ENCODE measurements around the gene INHBB. TPM values are rescaled to one million over a fixed set of nuclear protein-coding genes. Genes with fewer than 3 reads are reported as not detected.

The INHBB gene
- polyA plus RNA-seq, 1 donor from 2014 or later = not detected

DNA sequence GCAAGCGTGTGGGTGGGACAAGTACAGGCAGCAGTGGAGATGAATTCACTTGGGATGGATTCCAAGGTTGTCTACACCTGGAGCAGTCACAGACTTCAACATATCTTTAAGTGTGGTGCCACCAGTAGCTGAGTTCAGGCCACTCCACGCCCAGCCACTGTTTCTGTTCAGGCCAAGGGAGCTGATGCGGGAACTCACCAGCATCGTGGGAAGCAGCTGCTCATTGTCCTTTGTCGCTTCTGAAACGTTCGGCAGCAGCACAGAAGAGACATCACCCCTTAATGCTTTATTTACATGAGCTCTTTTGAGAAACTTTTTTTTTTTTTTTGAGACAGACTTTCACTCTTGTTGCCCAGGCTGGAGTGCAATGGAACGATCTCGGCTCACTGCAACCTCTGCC is 19.9 kb upstream of the INHBB start:
- Histone ChIP-seq H3K79me2 (replicated peaks; ENCODE audit: insufficient read depth, low read length) (no peaks in the 10 kb centered on the region), H4K20me1 (ENCODE audit: insufficient read depth) (no peaks in the 10 kb centered on the region), H3K4me2 (ENCODE audit: low read length) (no peak overlapping the region), H3K4me3 (ENCODE audit: low read length) (no peak overlapping the region), H3K9ac (ENCODE audit: low read length) (no peak overlapping the region), H3K9me2 (ENCODE audit: insufficient read depth, low read length) (no peaks in the 10 kb centered on the region), H3K36me3 (ENCODE audit: insufficient read depth, low read length) (no peaks in the 10 kb centered on the region), H2AFZ (ENCODE audit: low read depth, low read length) (no peak overlapping the region), H3K9me3 (ENCODE audit: low read length) (no peaks in the 10 kb centered on the region), H3F3A (ENCODE audit: insufficient read depth, low read length, poor library complexity, severe bottlenecking) (no peaks in the 10 kb centered on the region), H3K27me3 (ENCODE audit: insufficient read depth, low read depth, low read length) (no peaks in the 10 kb centered on the region), H3K27ac (ENCODE audit: low read length) (no peak overlapping the region)
- no peak for TF ChIP-seq RAD21 (conservative IDR thresholded peaks at IDR 0.05)
- TF ChIP-seq, protein P1, sequence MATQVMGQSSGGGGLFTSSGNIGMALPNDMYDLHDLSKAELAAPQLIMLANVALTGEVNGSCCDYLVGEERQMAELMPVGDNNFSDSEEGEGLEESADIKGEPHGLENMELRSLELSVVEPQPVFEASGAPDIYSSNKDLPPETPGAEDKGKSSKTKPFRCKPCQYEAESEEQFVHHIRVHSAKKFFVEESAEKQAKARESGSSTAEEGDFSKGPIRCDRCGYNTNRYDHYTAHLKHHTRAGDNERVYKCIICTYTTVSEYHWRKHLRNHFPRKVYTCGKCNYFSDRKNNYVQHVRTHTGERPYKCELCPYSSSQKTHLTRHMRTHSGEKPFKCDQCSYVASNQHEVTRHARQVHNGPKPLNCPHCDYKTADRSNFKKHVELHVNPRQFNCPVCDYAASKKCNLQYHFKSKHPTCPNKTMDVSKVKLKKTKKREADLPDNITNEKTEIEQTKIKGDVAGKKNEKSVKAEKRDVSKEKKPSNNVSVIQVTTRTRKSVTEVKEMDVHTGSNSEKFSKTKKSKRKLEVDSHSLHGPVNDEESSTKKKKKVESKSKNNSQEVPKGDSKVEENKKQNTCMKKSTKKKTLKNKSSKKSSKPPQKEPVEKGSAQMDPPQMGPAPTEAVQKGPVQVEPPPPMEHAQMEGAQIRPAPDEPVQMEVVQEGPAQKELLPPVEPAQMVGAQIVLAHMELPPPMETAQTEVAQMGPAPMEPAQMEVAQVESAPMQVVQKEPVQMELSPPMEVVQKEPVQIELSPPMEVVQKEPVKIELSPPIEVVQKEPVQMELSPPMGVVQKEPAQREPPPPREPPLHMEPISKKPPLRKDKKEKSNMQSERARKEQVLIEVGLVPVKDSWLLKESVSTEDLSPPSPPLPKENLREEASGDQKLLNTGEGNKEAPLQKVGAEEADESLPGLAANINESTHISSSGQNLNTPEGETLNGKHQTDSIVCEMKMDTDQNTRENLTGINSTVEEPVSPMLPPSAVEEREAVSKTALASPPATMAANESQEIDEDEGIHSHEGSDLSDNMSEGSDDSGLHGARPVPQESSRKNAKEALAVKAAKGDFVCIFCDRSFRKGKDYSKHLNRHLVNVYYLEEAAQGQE (IDR thresholded peaks at IDR 0.05; ENCODE audit: borderline replicate concordance) = no peak
- no peak for TF ChIP-seq TAF1 (IDR thresholded peaks at IDR 0.05; ENCODE audit: low read depth)
- TF ChIP-seq POLR2AphosphoS5 (IDR thresholded peaks at IDR 0.05) = no peak
- TF ChIP-seq, protein P2, sequence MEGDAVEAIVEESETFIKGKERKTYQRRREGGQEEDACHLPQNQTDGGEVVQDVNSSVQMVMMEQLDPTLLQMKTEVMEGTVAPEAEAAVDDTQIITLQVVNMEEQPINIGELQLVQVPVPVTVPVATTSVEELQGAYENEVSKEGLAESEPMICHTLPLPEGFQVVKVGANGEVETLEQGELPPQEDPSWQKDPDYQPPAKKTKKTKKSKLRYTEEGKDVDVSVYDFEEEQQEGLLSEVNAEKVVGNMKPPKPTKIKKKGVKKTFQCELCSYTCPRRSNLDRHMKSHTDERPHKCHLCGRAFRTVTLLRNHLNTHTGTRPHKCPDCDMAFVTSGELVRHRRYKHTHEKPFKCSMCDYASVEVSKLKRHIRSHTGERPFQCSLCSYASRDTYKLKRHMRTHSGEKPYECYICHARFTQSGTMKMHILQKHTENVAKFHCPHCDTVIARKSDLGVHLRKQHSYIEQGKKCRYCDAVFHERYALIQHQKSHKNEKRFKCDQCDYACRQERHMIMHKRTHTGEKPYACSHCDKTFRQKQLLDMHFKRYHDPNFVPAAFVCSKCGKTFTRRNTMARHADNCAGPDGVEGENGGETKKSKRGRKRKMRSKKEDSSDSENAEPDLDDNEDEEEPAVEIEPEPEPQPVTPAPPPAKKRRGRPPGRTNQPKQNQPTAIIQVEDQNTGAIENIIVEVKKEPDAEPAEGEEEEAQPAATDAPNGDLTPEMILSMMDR (IDR thresholded peaks at IDR 0.05; ENCODE audit: poor library complexity, severe bottlenecking) = no peak
- TF ChIP-seq EZH2 (IDR thresholded peaks at IDR 0.05; ENCODE audit: borderline replicate concordance, insufficient read depth, low read length, poor library complexity, severe bottlenecking) = no peak
- no peak for TF ChIP-seq EP300 (conservative IDR thresholded peaks at IDR 0.05; ENCODE audit: poor library complexity, severe bottlenecking)
- TF ChIP-seq MXI1 (conservative IDR thresholded peaks at IDR 0.05; ENCODE audit: poor library complexity, severe bottlenecking) = no peak
- no peak for TF ChIP-seq SMC3 (conservative IDR thresholded peaks at IDR 0.05; ENCODE audit: poor library complexity)

DNA sequence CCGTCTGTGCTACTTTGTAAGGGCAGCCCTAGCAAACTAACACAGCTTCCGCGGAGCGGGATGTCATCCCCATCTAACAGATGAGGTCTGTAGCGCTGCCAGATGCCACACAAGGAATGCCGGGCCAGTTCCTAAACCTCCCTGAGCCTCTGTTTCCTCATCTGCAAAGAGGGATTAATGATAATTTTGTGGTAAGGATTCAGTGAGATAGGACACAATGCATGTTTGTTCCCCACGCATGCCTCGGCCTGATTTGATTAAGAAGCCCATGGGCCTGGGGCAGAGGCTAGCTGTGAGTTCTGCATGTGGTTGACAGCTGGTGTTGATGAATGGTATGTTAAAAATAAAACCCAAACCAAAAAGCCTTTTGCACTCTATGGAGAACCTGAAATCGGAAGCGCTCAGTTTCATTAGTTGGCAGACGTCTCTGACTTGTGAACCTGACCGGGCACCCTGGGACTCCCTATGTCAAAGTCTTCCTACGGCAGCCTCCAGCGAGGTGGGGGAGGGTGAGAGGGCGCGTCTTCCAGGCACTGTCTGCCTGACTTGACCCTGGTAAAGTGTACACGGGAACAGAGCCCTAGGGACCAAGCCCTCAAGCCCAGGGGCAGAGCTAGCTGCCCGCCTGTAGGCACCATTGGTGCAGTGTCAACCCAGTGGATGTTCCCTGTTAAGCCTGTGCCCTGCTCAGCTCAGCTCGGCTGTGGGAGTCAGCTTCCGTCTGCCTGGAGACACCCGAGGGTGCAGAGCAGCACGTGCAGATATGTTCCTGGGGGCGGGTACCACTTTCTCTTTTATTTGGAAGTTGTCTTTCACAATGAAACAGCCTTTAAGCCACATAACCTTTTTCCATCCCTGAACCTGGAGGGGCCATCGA is 14.8 kb upstream of the INHBB start:
- no peaks in the 10 kb centered on the region for H3F3A ChIP-seq (ENCODE audit: insufficient read depth, low read length, poor library complexity, severe bottlenecking)
- H2AFZ ChIP-seq (ENCODE audit: low read depth, low read length) = no peak overlapping the region
- H4K20me1 ChIP-seq (ENCODE audit: insufficient read depth) = no peaks in the 10 kb centered on the region
- H3K36me3 ChIP-seq (ENCODE audit: insufficient read depth, low read length) = no peaks in the 10 kb centered on the region
- no peaks in the 10 kb centered on the region for H3K79me2 ChIP-seq (replicated peaks; ENCODE audit: insufficient read depth, low read length)
- H3K27me3 ChIP-seq (ENCODE audit: insufficient read depth, low read depth, low read length) = no peaks in the 10 kb centered on the region
- H3K27ac ChIP-seq (ENCODE audit: low read length) = no peak overlapping the region
- no peak overlapping the region for H3K4me3 ChIP-seq (ENCODE audit: low read length)
- no peak overlapping the region for H3K9ac ChIP-seq (ENCODE audit: low read length)
- no peaks in the 10 kb centered on the region for H3K9me3 ChIP-seq (ENCODE audit: low read length)
- H3K9me2 ChIP-seq (ENCODE audit: insufficient read depth, low read length) = no peaks in the 10 kb centered on the region
- TF ChIP-seq POLR2AphosphoS5 (IDR thresholded peaks at IDR 0.05) (no peak), TAF1 (IDR thresholded peaks at IDR 0.05; ENCODE audit: low read depth) (no peak), EP300 (conservative IDR thresholded peaks at IDR 0.05; ENCODE audit: poor library complexity, severe bottlenecking) (no peak), SMC3 (conservative IDR thresholded peaks at IDR 0.05; ENCODE audit: poor library complexity) (no peak), EZH2 (IDR thresholded peaks at IDR 0.05; ENCODE audit: borderline replicate concordance, insufficient read depth, low read length, poor library complexity, severe bottlenecking) (no peak), RAD21 (conservative IDR thresholded peaks at IDR 0.05) (no peak), MXI1 (conservative IDR thresholded peaks at IDR 0.05; ENCODE audit: poor library complexity, severe bottlenecking) (no peak)
- TF ChIP-seq, protein P1 (IDR thresholded peaks at IDR 0.05; ENCODE audit: borderline replicate concordance) = no peak
- TF ChIP-seq, protein P2 (IDR thresholded peaks at IDR 0.05; ENCODE audit: poor library complexity, severe bottlenecking) = no peak
- H3K4me2 ChIP-seq (ENCODE audit: low read length) = no peak overlapping the region

Data from neural cell (in vitro differentiated cells).